ENCODE measurements around the gene LRBA.

LRBA gene

DNA sequence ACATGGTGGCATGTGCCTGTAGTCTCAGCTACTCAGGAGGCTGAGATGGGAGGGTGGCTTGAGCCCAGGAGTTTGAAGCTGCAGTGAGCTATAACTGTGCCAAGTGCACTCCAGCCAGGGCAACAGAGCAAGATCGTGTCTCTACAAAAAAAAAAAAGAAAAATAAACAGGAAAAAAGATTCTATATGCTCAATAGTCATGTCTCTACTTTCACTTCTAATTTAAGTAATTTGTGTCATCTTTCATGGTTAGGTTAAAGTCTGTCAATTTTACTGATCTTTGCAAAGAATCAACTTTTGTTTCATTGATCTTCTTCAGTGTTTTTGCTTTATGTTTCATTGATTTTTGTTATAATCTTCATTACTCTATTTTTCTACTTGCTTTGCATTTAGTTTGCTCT, 539.3 kb downstream of the LRBA start:
- DNase-seq: no peak

DNA sequence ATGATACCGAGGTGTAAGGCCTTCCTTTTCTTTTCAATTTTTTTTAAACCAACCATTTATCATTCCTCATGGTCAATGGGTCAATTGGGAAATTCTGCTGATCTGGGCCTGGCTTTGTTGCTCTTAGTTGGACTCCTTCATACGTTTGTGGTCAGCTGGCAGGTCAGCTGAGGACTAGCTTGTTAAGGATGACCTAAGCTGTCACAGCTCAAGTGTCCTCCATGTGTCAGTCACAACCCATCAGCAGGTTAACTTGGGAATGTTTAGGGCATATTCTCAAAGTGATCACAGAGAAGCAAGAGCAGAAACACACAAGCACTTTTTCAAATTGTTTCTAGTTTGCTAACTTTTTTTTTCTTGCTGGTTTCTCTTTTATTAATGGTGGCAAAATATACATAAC, 550.6 kb downstream of the LRBA start:
- no peak for DNase-seq

DNA sequence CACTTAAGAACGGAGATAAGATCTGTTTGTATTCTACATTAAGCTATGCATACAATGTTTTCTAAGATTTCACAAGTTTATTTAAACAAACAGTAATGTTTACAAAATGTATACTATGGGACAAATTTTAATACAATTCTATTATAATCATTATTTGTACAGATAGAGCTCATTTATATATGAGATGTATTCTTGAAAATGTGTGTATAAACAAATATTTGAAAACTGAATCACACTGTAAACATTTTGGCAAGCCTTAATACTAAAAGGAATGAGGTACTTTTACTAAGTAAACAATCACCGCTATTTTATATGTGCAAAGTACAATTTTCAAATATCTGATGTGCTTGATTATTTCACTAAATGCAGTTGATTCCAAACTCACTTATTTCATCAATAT, 552.3 kb downstream of the LRBA start:
- DNase-seq: no peak

DNA sequence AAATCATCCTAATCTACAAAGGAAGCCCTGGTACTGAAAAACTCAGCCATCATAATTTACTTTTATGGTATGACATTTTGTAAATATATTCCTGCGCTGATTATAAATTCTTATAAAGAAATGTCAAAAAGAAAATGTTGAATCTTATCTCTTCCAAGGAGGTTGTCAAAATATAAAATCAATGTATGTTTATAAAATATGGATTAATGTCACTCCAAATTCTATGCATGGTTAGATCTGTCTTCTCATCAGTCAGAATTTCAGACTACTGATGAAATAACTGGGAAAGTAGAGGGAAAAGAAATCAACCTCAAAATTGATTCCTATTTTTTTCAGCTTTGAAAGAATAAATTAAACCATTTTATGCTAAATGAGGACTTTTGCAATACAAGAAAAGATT, 553.1 kb downstream of the LRBA start:
- no peak for DNase-seq

DNA sequence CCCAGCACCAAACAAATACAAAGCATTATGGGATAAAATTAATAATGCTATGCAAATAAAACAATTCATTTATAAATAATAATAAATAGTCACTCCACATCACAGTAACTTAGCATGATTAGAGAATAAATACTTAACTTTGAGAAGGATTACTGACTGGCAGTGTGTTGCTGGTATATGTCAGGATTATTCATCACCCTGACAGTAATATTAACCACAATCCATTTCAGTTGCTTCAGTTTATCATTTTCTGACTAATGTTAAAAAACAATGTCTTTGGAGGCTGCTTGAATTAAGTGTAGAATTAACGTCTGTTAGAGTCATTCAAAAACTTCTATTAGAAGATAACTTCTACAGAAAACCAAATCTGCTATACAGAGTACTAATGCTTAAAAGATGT, 557.3 kb downstream of the LRBA start:
- no peak for DNase-seq

DNA sequence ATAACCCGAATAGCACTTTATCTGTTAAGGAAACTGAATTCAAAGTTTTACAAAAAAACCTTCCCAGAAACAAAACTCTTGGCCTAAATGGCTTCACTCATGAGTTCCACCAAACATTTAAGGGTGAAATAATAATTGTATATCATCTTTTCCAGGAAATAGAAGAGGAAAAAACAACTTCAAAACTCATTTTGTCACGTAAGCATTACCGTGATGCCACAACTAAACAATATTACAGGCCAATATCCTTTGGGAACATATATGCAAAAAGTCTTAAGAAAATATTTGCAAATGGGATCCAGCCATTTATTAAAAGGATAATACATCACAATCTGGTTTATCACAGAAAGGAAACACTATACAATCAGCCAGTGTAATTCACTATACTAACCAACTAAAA, 563.2 kb downstream of the LRBA start:
- no peak for DNase-seq

DNA sequence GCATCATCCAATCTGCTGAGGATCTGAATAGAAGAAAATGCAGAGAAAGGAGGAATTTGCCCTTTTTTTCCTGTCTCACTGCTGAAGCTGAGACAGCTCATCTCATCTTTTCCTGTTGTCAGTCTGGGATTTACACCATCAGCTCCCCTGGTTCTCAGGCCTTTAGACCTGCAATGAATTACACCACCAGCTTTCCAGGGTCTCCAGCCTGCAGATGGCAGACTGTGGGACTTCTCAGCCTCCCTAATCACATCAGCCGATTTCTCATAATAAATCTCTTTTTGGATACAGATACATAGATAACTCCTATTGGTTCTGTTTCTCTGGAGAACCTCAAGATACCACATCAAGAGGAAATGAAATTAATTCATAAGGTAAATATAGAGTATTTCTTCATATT, 567.7 kb downstream of the LRBA start:
- no peak for DNase-seq

DNA sequence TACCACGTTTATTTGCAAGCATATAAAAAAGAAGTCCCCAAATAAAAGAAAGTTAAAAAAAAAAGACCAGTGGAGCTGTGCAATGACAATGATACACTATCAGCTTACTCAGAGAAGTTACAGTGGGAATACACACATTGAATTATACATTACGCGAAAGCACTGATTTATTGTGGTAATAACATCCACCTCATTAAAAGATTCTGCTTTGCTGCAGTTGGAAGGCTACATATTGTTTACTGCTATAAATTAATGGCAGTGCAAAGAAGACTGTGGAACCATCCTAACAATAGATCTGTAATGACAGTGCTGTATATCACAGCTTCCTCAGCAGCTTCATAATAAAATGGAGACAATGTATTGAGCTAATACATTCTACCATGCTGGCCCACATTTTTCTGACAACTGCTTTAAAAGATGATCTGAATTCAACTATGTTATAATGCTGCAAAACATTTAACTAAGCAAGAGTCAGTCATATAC, 575.6 kb downstream of the LRBA start:
- no peak for DNase-seq

DNA sequence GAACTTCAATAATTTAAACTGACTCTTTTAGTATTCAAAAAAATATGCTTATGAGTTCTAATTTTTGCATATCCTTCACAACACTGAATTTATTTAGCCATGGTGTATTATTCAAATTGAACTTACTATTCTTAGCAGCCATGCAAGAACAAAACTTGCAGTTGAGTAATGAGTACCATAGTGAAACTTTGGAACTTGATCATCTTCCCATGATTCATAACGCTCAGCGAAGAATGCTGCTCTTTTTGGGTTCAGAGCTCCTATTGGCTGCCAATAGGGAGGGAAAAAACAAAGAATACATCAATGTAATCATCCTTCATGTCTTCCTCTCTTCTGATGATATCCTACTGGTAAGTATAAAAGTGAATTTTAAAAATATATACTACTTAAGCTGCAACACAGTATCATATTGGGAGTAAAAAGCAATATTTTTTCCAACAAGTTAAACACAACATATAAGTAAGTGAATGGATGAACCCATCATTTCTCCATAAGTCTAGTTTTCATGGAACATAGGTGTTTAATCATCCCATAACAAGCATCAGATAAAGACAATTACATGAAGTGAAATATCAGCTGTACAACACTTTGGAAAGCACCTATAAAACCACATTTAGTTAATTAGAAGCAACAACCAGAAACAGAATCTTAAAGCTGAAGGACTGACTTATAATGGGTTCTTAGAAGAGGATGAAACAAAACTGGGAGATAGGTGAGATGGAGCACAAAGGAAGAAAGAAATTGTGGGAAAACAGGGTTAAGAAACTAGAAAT, 578.3 kb downstream of the LRBA start:
- DNase-seq: no peak

DNA sequence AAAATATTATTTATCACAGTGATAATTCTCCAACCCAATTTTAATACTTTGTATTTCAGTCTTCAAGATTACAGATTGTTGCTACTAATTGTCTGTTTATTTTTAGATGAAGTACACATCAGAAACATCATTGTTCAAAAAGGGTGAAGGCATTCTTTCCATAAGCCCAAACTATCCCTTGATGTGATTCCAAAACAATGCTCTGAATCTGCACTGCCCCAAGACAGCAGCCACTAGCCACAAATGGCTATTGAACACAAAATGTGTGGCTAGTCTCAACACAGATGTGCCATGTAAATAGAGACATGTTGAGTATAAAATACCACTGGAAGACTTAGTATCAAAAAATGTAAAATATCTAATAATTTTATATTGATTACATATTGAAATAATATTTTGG, 583.9 kb downstream of the LRBA start:
- no peak for DNase-seq

DNA sequence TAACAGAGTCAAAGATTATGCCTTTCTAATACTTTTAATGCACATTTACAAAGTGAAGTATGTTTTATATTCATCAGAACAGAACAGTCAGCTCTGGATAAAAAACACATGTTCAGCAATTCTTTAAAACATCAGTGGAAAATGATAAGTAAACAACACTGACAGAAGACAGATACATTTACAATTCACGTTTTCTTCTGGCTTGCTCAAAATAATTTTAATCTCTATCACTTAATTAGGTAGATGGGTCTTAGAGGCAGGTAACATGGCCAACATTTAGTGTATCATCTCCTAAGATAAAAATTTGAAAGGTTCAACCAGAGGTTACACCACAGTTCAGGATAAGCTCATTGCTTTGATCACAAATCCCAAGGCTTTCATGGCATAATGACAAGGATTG, 589.9 kb downstream of the LRBA start:
- no peak for DNase-seq

DNA sequence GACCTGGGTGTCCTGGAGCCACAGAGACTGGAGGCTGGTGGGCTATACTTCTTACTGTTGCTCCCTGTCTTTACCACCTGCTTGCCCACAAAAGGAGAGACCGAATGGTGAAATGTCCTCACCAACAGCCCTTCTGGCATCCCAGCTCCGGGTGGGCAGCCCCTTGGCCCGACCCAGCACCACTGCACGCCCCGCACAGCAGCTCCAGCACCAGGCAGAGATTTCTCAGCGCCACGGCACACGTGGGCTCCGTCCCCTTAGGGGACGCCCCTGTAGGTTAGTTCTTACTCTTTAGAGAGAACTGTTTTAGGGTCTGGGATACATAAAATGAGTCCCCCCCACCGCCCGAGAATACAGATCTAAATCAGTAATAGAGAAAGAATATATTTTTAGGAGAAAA, 591.6 kb downstream of the LRBA start:
- DNase-seq: no peak

DNA sequence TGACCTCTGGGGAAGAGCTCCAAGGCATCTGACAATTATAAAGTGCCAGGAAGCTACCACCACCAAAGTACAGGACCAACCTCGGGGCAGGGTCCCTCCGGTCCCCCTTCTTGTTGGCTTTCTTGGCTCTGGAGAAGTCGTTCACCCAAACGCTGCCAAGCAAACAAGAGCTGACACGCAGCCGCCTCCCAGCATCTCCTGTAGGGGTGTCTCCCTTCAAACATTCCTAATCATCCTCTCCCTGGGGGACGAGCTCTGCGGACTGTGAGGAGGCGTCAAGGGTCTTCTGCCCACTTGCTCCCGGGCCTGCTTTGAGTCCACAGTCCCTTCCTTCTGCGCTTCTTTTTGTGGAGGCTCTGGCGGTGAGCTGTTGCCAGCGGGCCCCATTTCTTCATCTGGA, 592.0 kb downstream of the LRBA start:
- no peak for DNase-seq

DNA sequence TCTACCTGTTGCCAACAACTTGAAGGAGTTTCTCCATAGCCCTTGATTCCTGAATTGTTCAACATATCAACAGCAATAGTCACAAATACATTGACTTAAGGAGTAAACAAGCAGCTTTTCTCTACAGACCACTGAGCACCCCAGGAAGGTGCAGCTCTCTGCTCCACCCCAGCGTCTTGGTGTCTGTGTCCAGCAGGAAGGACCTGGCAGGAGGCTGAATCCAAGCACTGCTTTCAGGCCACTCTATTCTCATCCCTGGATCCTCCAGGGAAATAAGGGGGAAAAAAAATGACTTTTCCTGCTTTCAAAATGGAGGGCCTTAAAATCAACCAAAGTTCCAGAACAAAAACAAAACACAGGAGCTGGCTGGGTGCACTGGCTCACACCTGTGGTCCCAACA, 593.5 kb downstream of the LRBA start:
- DNase-seq: no peak

DNA sequence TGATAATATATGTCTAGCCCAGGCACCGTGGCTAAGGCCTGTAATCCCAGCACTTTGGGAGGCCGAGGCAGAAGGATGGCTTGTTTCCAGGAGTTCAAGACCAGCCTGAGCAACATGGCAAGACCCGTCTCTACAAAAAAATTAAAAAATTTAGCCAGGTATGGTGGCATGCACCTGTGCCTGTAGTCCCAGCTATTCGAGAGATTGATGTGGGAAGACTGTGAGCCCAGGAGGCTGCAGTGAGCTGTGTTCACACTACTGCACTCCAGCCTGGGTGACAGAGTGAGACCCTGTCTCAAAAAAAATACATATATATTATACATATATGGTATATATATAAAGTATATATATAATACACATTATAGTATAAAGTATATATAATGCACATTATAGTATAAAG, 595.1 kb downstream of the LRBA start:
- DNase-seq: no peak

DNA sequence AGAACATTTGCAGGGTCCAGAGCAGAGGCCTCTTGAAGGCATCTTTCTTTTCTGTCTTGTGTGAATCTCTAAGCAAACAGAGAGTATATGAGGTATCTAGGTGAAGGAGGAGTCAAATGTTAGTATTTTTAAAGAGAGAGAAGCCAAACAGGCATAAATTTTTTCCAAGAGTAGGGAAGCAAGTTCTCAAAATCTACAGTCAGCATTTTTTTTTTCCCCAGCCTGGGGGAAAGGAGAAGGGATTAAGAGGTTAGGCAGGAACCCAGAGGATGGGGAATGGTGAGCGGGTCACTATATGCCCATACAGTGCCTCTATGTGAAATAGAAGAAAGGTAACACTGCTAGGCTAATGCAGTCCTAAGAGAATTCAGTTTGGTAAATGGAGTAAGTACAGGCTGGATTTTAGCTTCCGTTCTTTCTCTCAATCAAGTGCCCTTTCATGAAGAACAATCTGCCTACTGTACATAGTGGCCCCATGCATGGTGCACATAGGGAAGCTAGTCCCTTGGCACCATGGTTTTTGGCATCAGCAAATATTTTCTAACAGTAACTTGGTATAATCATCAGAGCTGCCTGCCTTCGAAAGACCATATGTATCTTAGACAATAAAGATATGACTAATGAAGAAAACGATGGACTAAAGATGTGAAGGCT, 596.2 kb downstream of the LRBA start:
- no peak for DNase-seq

DNA sequence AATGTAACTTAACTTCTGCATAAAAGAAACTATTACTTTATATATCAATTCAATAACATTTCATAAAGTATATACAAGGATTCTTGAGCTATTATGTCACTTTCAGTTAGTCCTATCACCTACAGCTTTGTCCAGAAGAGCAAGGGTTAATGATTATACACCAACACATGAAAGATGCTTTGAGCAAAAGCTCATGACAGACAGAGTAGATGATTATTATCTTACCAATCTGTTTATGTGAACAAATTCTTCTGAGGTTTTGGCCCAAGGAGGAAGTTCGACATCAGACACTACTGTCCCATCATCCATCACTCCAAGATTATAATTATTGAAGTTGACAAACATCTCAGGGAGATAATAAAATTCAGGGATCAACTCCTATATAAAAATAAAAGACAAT, 599.9 kb downstream of the LRBA start:
- DNase-seq: no peak

DNA sequence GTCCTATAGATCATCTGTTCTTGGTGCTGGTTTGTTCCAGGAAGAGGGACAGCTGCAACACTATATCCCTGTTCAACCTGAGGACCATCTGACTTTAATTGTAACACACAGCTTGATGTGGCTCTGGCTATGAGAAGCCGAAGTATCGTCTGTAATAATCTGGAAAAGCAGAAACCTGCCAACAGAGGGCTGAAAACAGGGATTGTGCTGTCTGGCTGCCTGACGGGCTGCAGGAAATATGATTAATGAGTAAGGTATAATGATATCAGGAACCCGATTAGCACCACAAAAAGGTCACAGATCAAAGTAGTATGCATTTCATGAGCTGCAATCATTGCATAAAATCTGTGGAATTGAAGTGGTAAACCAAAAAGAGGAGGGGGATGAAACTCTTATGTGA, 603.6 kb downstream of the LRBA start:
- no peak for DNase-seq

DNA sequence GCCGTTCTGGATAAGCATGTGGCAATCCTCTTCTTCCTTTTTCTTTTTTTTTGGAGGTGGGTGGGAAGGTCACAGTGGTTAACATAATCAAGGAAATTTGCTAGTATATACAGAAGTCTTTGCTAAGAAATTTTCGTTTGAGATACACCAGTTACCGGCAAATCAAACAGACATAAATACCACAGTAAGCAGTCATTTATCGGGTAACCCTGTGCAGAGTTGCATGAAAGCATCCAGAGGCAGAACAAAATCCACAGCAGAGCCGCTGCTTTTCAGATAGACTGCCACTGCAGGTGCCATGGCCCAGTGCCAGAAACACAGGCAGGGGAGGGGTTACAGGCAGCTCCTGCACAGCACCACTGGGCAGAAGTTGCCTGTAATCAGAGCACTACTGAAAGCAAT, 612.2 kb downstream of the LRBA start:
- no peak for DNase-seq

DNA sequence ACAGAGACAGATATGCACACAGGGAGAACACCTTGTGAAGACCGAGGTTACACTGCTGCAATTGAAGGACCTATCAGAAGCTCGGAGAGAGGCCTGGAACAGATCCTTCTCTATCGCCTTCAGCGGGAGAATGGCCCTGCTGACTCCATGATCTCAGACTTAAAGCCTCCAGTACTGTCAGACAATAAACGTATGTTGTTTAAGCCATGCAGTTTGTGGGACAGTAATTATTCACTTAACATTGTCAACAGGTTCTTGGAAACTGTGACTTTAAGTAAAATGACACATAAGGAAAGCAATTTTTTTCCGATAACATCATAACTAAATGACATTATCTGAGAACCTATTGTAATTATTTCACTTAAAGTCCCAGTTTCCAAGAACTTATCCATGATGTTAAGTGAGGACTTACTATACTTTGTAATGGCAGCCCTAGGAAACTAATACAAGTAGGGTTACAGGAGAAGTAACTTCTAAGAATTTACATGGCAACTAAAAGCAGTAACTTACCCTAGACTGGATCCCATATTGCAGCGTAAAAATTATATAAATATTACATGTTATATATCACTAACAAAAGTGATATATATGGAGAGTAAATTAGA, 613.9 kb downstream of the LRBA start:
- DNase-seq: no peak

DNA sequence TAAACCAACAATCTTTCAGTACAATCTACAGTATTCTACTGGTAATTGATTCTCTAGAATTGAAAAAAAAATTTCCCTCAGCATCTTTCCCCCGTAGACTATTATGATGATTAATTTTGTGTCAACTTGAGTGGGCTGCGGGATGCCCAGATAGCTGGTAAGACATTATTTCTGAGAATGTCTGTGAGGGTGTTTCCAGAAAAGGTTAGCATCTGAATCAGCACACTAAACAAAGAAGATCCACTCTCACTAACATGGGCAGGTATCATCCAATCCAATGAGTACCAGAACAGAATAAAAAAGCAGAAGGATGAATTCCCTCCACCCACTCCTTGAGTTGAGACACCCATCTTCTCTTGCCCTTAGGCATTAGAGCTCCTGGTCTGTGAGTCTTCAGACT, 619.2 kb downstream of the LRBA start:
- DNase-seq: no peak

DNA sequence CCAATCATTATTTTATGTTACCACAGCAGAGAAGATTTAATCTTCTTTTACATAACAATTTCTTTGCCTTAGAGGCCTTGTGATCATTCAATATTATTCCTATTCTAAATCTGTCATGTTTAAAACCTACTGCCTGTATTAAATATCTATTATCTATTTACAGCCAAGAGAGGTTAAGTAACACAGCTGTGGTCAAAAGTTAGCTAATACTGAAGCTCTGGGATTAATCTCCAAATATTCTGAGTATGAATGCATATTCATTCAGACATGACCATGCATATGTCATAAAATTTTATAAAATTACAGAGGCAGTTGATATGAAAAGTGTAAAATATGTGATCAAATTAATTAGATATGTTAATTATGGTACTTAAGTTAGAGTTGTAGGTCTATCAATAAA, 621.0 kb downstream of the LRBA start:
- DNase-seq: no peak

DNA sequence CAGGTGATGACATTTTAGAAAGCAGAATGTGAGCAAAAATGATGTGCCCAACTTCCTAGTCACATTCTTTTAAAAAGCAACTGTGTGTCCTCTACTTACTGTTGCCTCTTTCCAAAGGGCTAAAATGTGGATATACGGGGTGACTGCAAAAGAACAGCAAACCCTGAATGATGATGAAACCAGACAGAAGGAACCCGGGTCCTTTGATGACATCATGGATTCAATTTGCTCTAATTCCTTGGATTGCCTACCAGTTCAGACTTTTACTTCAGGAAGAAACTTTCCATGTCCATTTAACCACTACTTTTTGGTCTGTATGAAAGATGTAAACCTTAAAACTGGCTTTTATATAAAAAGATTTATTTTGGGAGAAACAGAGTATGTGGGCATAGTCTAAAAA, 624.0 kb downstream of the LRBA start:
- DNase-seq: no peak

DNA sequence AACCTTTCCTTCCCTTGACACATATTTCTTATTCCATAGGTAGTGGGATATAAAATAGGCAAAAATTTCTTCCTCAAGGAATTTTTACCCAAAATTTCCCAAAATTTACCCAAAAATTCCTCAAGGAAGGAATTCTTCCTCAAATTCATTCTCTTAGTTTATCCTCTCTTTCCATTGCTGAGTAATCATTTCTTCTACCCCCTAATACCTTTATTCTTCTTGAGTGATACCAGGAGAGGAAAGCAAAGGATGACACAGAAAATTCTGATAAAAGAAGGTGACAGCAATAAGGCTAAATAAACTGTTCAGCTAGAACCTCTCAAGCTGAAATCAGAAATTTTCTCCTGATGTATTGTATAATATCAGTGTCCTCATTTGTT, 624.6 kb downstream of the LRBA start:
- DNase-seq: no peak

Data from activated CD4-positive, alpha-beta T cell treated with anti-CD3 and anti-CD28 coated beads for 4 hours (primary cell).